Upper lobe of left lung (tissue), 6 donors: ENCODE data around the gene JUP. TPM values are rescaled to one million over a fixed set of nuclear protein-coding genes. Genes with fewer than 3 reads are reported as not detected.

Experiments
- ATAC-seq, 2 donors: fragments of 200-7000 bp; cut with Tn5 transposase; one replicate each; pipeline ENCODE4 v1.9.1; 2022; ENCODE audit warnings: mild to moderate bottlenecking in 2 of 2, moderate library complexity in 2 of 2; ENCODE audit not compliant: low FRiP score in 2 of 2
- DNase-seq, 2 donors: peaks; one replicate each; pipeline ENCODE4 v3.0.0-alpha.2; 2019 to 2020
- H3K27ac ChIP-seq, 4 donors: fragments of 200-600 bp; sonication (generic); one replicate each; pipeline ENCODE4 v1.5.1; 2016 to 2019
- H3K27me3 ChIP-seq, 4 donors: fragments of 200-600 bp; sonication (generic); one replicate each; pipeline ENCODE4 v1.5.1; 2017 to 2019
- H3K36me3 ChIP-seq, 4 donors: fragments of 200-600 bp; sonication (generic); one replicate each; pipeline ENCODE4 v1.5.1; 2016 to 2019
- H3K4me1 ChIP-seq, 4 donors: fragments of 200-600 bp; sonication (generic); one replicate each; pipeline ENCODE4 v1.5.1; 2018 to 2019
- H3K4me3 ChIP-seq, 4 donors: fragments of 200-600 bp; sonication (generic); one replicate each; pipeline ENCODE4 v1.5.1; 2017 to 2019; ENCODE audit warnings: mild to moderate bottlenecking in 2 of 4, moderate library complexity in 1 of 4
- H3K9me3 ChIP-seq, 4 donors: fragments of 200-600 bp; sonication (generic); one replicate each; pipeline ENCODE4 v1.5.1; 2018 to 2019
- EP300 ChIP-seq, 4 donors: sonication (generic); formaldehyde crosslinking; IDR thresholded peaks; one replicate each; pipeline ENCODE4 v1.5.1; 2017; ENCODE audit warnings: antibody characterized with exemption in 4 of 4, control low read depth in 2 of 4
- POLR2A ChIP-seq, 4 donors: fragments of 450-650 bp; IDR thresholded peaks; one replicate each; pipeline ENCODE4 v1.5.1; 2016 to 2017; ENCODE audit warnings: antibody characterized with exemption in 4 of 4, mild to moderate bottlenecking in 2 of 4
- POLR2AphosphoS5 ChIP-seq, 2 donors: sonication (generic); formaldehyde crosslinking; IDR thresholded peaks; one replicate each; pipeline ENCODE4 v1.5.1; 2017; ENCODE audit warnings: antibody characterized with exemption in 2 of 2
- WGBS, 2 donors: methylation state at CpG; one replicate each; pipeline ENCODE4 v1.1.5; 2017 to 2018; 5-methylcytosine and 5-hydroxymethylcytosine counted together
- total RNA-seq, 6 donors: library from RNA; depleted of rRNA in 4 of 6; stranded (reverse); fragments of >200 nt in 4 of 6; gene quantifications; one replicate each; pipeline versions ENCODE4 v1.1.0 to v1.2.1, GENCODE V29; 2016 to 2021
- TF ChIP-seq, protein P1 (sequence below), 6 experiments: fragments of 450-650 bp in 4 of 6; fragments of 200-600 bp in 2 of 6; sonication (generic) in 2 of 6; IDR thresholded peaks; one replicate each; pipeline ENCODE4 v1.5.1; 2016 to 2019; ENCODE audit warnings: antibody characterized with exemption in 6 of 6
- donor health status: DM: no; HTN: no; CAD: no; lungs with moderate emphysema.
- donor health status: DM: no; HTN: yes; CAD: no; lungs with severe emphysema.

The JUP gene
- total RNA-seq, 6 donors from 2014 or later, result 120 to 241 (median 143) TPM

DNA sequence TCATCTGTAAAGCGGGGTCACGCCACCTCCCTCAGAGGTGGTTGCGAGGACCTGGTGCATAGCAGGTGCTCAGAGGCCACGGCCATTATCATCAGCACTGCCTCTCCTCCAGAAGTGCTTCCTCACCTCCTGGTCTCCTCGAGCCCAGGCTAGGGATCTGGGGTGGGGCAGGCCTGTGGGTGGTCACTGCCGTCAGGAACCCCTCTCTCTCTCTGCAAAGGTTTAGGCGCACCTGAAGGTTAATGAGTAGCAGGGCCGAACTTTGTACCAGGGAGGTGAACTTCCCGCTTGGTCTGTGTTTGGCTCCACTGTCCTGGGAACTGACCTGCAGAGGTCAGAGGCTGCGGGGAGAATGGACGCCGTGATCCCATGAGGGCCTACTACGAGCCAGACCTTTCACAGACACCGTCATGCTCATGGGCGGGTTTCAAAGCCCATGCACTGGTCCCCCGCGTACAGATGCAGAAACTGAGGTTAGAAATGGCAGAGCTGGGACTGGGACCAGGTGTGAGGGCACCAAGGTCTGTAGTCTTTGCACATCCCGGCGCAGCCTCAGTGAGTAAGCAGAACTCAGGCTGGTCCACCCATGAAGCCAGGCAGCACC, 13.8 kb downstream of the JUP start:
- Histone ChIP-seq H3K9me3 (no peaks in the 10 kb centered on the region), H3K4me1 (peaks cover 56 to 60% (median 59%) of the 10 kb centered on the region in 4 donors), H3K27ac (peak overlapping the region; percentile 18 to 87 (median 70)), H3K36me3 (peaks cover 15 to 43% (median 40%) of the 10 kb centered on the region in 4 donors), H3K27me3 (no peaks in the 10 kb centered on the region), H3K4me3 (no peak overlapping the region)
- DNase-seq (no peak), ATAC-seq (no peak)
- TF ChIP-seq EP300 (IDR thresholded peaks at IDR 0.05), result no peak
- TF ChIP-seq POLR2A (IDR thresholded peaks at IDR 0.05), result no peak
- TF ChIP-seq POLR2AphosphoS5 (IDR thresholded peaks at IDR 0.05), result no peak
- TF ChIP-seq, protein P1, sequence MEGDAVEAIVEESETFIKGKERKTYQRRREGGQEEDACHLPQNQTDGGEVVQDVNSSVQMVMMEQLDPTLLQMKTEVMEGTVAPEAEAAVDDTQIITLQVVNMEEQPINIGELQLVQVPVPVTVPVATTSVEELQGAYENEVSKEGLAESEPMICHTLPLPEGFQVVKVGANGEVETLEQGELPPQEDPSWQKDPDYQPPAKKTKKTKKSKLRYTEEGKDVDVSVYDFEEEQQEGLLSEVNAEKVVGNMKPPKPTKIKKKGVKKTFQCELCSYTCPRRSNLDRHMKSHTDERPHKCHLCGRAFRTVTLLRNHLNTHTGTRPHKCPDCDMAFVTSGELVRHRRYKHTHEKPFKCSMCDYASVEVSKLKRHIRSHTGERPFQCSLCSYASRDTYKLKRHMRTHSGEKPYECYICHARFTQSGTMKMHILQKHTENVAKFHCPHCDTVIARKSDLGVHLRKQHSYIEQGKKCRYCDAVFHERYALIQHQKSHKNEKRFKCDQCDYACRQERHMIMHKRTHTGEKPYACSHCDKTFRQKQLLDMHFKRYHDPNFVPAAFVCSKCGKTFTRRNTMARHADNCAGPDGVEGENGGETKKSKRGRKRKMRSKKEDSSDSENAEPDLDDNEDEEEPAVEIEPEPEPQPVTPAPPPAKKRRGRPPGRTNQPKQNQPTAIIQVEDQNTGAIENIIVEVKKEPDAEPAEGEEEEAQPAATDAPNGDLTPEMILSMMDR (IDR thresholded peaks at IDR 0.05), result no peak
- 84 to 94% methylated on average over 6 to 19 of the region's 19 CpGs for WGBS, 2 donors

DNA sequence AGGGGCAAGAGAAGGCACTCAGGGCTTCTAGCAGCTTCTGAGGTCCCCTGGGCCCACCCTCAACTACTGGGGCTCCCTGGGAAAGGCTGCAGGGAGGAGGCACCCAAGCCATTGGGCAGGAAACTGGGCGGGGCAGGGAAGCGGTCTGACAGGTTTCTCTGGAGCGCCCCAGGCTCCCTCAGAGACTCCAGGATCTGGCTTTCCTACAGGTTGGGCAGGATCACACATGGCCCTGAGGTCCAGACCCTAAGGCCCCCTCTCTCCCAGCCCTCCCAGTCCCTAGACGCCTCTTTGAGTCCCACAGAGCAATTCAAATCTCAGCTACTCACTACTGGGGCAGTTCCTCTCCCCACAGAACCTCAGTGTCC, 14.3 kb downstream of the JUP start:
- Histone ChIP-seq H3K4me3 (no peak overlapping the region), H3K27me3 (no peaks in the 10 kb centered on the region), H3K9me3 (no peaks in the 10 kb centered on the region), H3K36me3 (peaks cover 19 to 47% (median 44%) of the 10 kb centered on the region in 4 donors), H3K27ac (peak overlapping the region; percentile 18 to 87 (median 70)), H3K4me1 (peaks cover 51 to 55% (median 55%) of the 10 kb centered on the region in 4 donors)
- DNase-seq (peak in 1 of 2 donors; percentile 79), ATAC-seq (peak; percentile 26 to 69)
- TF ChIP-seq, protein P1 (IDR thresholded peaks at IDR 0.05), result no peak
- TF ChIP-seq EP300 (IDR thresholded peaks at IDR 0.05) (no peak), POLR2A (IDR thresholded peaks at IDR 0.05) (peak in 1 of 4 donors; percentile 4)
- 82 to 83% methylated on average over 2 to 3 of the region's 4 CpGs for WGBS, 2 donors

DNA sequence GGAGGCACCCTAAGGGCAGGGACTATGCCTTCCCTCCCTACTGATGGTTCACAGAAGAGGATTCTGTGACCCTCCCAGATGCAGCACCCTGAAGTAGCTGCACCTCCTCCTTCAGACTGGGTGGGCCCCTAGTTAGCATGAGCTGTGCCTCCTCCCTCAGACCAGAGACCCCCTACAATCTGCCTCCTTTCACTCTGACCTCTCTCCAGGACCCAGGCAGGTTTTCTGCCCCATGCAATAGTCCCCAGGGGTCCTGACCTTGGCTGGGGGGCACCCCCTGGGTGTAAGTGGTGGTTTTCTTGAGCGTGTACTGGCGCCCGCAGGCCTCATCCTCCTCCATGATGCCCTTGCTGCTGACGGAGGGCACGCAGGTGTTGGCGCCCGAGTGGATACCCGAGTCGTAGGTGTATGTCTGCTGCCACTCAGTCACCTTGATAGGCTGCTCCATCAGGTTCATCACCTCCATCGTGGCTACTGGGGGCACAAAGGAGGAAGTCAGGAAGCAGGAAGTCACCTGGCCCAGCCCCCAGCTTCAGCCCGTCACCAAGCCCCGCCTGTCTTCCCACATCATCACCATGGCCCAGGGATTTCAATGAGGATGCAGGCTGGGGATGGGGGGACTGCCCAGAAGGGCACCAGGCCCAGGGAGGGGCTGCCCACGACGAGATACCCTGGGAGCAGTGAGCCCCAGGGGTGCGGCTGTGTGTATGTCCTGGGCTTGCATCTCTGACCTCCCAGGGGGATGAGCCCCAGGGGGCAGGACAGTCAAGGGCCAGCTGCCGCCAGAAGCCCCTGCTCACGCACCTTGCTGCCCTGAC, 14.9 kb downstream of the JUP start:
- Histone ChIP-seq H3K27me3 (no peaks in the 10 kb centered on the region), H3K4me3 (no peak overlapping the region), H3K4me1 (peaks cover 45 to 49% (median 49%) of the 10 kb centered on the region in 4 donors), H3K9me3 (no peaks in the 10 kb centered on the region), H3K27ac (peak overlapping the region; percentile 4 to 87 (median 45)), H3K36me3 (peaks cover 25 to 54% (median 49%) of the 10 kb centered on the region in 4 donors)
- TF ChIP-seq EP300 (IDR thresholded peaks at IDR 0.05) (no peak), POLR2AphosphoS5 (IDR thresholded peaks at IDR 0.05) (no peak), POLR2A (IDR thresholded peaks at IDR 0.05) (no peak)
- TF ChIP-seq, protein P1 (IDR thresholded peaks at IDR 0.05), result no peak
- 84% methylated on average over 8 to 15 of the region's 17 CpGs for WGBS, 2 donors
- DNase-seq, result peak in 1 of 2 donors; percentile 69
- ATAC-seq, result peak in 1 of 2 donors; percentile 0

DNA sequence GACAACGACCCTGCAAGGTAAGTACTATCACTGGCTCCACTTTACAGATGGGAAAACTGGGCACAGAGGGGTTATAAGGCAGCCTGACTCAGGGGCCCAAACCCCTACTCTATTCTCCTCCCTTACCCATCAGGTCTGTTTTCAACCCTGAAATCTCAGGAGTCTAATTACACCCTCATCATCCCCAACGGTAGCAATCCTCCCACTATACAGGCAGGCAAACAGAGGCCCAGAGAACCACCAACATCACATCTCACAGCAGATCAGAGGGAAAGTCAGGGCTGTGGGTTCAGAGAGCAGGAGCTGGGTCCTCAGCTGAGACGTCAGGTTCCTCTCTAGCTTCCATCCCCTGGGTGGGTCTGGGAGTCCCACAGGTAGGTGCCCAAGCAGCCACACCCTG, 16.5 kb downstream of the JUP start:
- TF ChIP-seq, protein P1 (IDR thresholded peaks at IDR 0.05), result no peak
- TF ChIP-seq EP300 (IDR thresholded peaks at IDR 0.05) (no peak), POLR2A (IDR thresholded peaks at IDR 0.05) (no peak), POLR2AphosphoS5 (IDR thresholded peaks at IDR 0.05) (no peak)
- H3K36me3 ChIP-seq, result peaks cover 35 to 70% (median 61%) of the 10 kb centered on the region in 4 donors
- no peaks in the 10 kb centered on the region for H3K9me3 ChIP-seq
- H3K27me3 ChIP-seq, result no peaks in the 10 kb centered on the region
- H3K4me3 ChIP-seq, result no peak overlapping the region
- ATAC-seq (no peak), DNase-seq (no peak)
- 75 to 85% methylated on average over 3 of the region's 3 CpGs for WGBS, 2 donors
- H3K4me1 ChIP-seq, result peaks cover 29 to 33% (median 33%) of the 10 kb centered on the region in 4 donors
- H3K27ac ChIP-seq, result peak overlapping the region in 1 of 4 donors; percentile 5
